Mesendoderm (in vitro differentiated cells): ENCODE data around the gene STX10.

Experiments
- DNase-seq: peaks from one replicate; pipeline ENCODE4 v3.0.0; 2013
- H2AK5ac ChIP-seq: 2 replicates; pipeline ENCODE4 v1.6.1; 2013; ENCODE audit warnings: low read length, inconsistent platforms
- H2BK120ac ChIP-seq: 2 replicates; pipeline ENCODE4 v1.6.1; 2013; ENCODE audit warnings: low read depth, mild to moderate bottlenecking, low read length, moderate library complexity, mixed read lengths
- H2BK15ac ChIP-seq: replicated peaks from 2 replicates; pipeline ENCODE4 v1.6.1; 2013; ENCODE audit warnings: low read depth, mild to moderate bottlenecking, moderate library complexity
- H2BK5ac ChIP-seq: 2 replicates; pipeline ENCODE4 v1.6.1; 2013; ENCODE audit warnings: low read length, inconsistent platforms
- H3K18ac ChIP-seq: 2 replicates; pipeline ENCODE4 v1.6.1; 2013; ENCODE audit warnings: mild to moderate bottlenecking, low read length, mixed read lengths
- H3K23ac ChIP-seq: one replicate; pipeline ENCODE4 v1.6.1; 2013; ENCODE audit warnings: low read length
- H3K27ac ChIP-seq: 2 replicates; pipeline ENCODE4 v1.5.1; 2013; ENCODE audit warnings: low read depth, mild to moderate bottlenecking, inconsistent platforms, low read length, moderate library complexity
- H3K27me3 ChIP-seq: 2 replicates; pipeline ENCODE4 v1.6.1; 2013; ENCODE audit warnings: low read length, control low read depth, mild to moderate bottlenecking, inconsistent platforms; ENCODE audit not compliant: insufficient read depth, poor library complexity
- H3K36me3 ChIP-seq: 2 replicates; pipeline ENCODE4 v1.6.1; 2013; ENCODE audit warnings: low read length, inconsistent platforms; ENCODE audit not compliant: control insufficient read depth, insufficient read depth
- H3K4ac ChIP-seq: one replicate; pipeline ENCODE4 v1.6.1; 2013; ENCODE audit warnings: low read depth, mild to moderate bottlenecking, low read length, moderate library complexity
- H3K4me1 ChIP-seq: 2 replicates; pipeline ENCODE4 v1.6.1; 2013; ENCODE audit warnings: low read depth, low read length, inconsistent platforms; ENCODE audit not compliant: control insufficient read depth
- H3K4me2 ChIP-seq: 2 replicates; pipeline ENCODE4 v1.6.1; 2013; ENCODE audit warnings: low read length
- H3K4me3 ChIP-seq: 2 replicates; pipeline ENCODE4 v1.5.1; 2013; ENCODE audit warnings: mild to moderate bottlenecking, low read length
- H3K56ac ChIP-seq: one replicate; pipeline ENCODE4 v1.6.1; 2013; ENCODE audit warnings: low read length
- H3K79me1 ChIP-seq: 2 replicates; pipeline ENCODE4 v1.6.1; 2013; ENCODE audit warnings: low read length, inconsistent platforms
- H3K79me2 ChIP-seq: 2 replicates; pipeline ENCODE4 v1.6.1; 2013; ENCODE audit warnings: mild to moderate bottlenecking, low read length; ENCODE audit not compliant: control insufficient read depth, insufficient read depth
- H3K9ac ChIP-seq: 2 replicates; pipeline ENCODE4 v1.6.1; 2013; ENCODE audit warnings: low read length, inconsistent platforms
- H4K5ac ChIP-seq: one replicate; pipeline ENCODE4 v1.6.1; 2013; ENCODE audit warnings: low read length
- H4K8ac ChIP-seq: one replicate; pipeline ENCODE4 v1.6.1; 2013; ENCODE audit warnings: low read depth, mild to moderate bottlenecking, control low read depth, low read length, moderate library complexity
- WGBS: extraction: QIAGEN DNeasy Blood & Tissue Kit; methylation state at CpG from one replicate; pipeline ENCODE4 v1.1.7; 2013; ENCODE audit warnings: low lambda C conversion rate, missing lambda C conversion rate; ENCODE audit not compliant: insufficient coverage; ENCODE audit errors: extremely low coverage; 5-methylcytosine and 5-hydroxymethylcytosine counted together

Gene STX10

GRCh38 chr19:13102666-13103580, 47.3 kb downstream of the STX10 start, which contains the start of gene LYL1:
Gene LYL1, minus strand, starts transcription at chr19:13102858. Its CDS starts 1,687 bp downstream, at chr19:13101171.
- Histone ChIP-seq H2BK5ac (peak within 1 kb of the TSS; percentile 76), H3K4ac (peak within 1 kb of the TSS; percentile 64), H3K4me3 (no peak within 1 kb of the TSS), H3K36me3 (peaks cover 2% of the 10 kb centered on the region), H3K4me2 (peak within 1 kb of the TSS; percentile 55), H3K79me1 (no peaks in the 10 kb centered on the region), H3K18ac (peak within 1 kb of the TSS; percentile 52), H3K4me1 (peaks cover 4% of the 10 kb centered on the region), H2AK5ac (no peak within 1 kb of the TSS), H2BK15ac (no peak within 1 kb of the TSS), H3K79me2 (no peaks in the 10 kb centered on the region), H4K8ac (no peak within 1 kb of the TSS), H3K23ac (peak within 1 kb of the TSS; percentile 20), H3K9ac (peak within 1 kb of the TSS; percentile 71), H2BK120ac (no peak within 1 kb of the TSS), H3K27me3 (peaks cover 13% of the 10 kb centered on the region), H3K27ac (peak within 1 kb of the TSS; percentile 18), H3K56ac (peak within 1 kb of the TSS; percentile 90), H4K5ac (no peak within 1 kb of the TSS)
- WGBS: no CpG with 5 or more reads among the region's 47 CpGs
- peak; percentile 89 for DNase-seq

- H4K5ac ChIP-seq: no peak overlapping the region
- WGBS: no CpG with 5 or more reads among the region's 7 CpGs
- H3K56ac ChIP-seq: peak overlapping the region; percentile 90
- H3K27me3 ChIP-seq: peaks cover 13% of the 10 kb centered on the region
- peak overlapping the region; percentile 76 for H2BK5ac ChIP-seq
- peak overlapping the region; percentile 71 for H3K9ac ChIP-seq
- no peaks in the 10 kb centered on the region for H3K79me1 ChIP-seq
- H3K36me3 ChIP-seq: no peaks in the 10 kb centered on the region
- H3K4me2 ChIP-seq: peak overlapping the region; percentile 55
- H3K23ac ChIP-seq: peak overlapping the region; percentile 20
- no peak overlapping the region for H2AK5ac ChIP-seq
- peak overlapping the region; percentile 64 for H3K4ac ChIP-seq
- H3K18ac ChIP-seq: peak overlapping the region; percentile 11
- H3K27ac ChIP-seq: peak overlapping the region; percentile 18
- H2BK15ac ChIP-seq: no peak overlapping the region
- H3K79me2 ChIP-seq: no peaks in the 10 kb centered on the region
- H4K8ac ChIP-seq: no peak overlapping the region
- no peak overlapping the region for H2BK120ac ChIP-seq
- no peak overlapping the region for H3K4me3 ChIP-seq
- peaks cover 4% of the 10 kb centered on the region for H3K4me1 ChIP-seq
- DNase-seq: no peak
Observed at GRCh38 chr19:13102416-13102665, 47.8 kb downstream of the STX10 start.

DNA sequence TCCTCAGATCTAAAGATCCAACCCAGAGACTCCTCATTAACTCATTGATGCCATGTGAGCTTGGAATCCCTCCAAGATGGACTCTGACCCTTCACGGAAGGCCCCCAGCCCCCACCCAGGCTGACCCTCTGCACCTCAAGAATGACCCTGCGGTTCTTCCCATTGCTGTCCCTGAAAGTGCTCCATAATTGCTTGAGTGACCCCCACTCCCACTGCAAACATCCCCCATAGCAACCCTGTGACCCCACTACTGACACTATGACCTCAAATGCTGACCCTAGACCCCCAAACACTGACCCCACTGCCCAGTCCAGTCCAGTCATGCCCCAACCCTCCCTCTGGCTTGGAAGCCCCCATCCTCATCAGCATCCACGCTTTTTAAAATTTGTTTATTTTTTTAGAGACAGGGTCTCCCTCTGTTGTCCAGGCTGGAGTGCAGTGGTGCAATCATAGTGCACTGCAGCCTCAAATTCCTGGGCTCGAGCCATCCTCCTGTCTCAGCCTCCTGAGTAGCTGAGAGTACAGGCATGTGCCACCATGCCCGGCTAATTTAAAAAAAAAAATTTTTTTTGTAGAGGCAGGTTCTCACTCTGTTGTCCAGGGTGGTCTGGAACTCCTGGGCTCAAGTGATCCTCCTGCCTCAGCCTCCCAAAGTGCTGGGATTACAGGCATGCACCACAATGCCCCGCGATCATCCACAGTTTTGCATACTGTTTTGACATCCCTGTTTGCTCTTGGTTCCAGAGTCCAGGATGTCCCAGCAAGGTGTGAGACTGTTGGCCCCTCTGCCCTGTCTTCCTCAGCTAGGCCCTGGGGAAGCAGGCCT, 48.4 kb downstream of the STX10 start:
- H3K4me3 ChIP-seq: no peak overlapping the region
- DNase-seq: no peak

GRCh38 chr19:13100841-13101589, 49.2 kb downstream of the STX10 start:
- no peaks in the 10 kb centered on the region for H3K36me3 ChIP-seq
- H3K4me1 ChIP-seq: peaks cover 4% of the 10 kb centered on the region
- H2BK5ac ChIP-seq: no peak overlapping the region
- no peak overlapping the region for H3K4me3 ChIP-seq
- no peak overlapping the region for H2BK15ac ChIP-seq
- H3K4me2 ChIP-seq: no peak overlapping the region
- H4K5ac ChIP-seq: no peak overlapping the region
- H2AK5ac ChIP-seq: no peak overlapping the region
- H3K18ac ChIP-seq: no peak overlapping the region
- DNase-seq: peak; percentile 49
- H3K4ac ChIP-seq: no peak overlapping the region
- H3K79me2 ChIP-seq: no peaks in the 10 kb centered on the region
- H3K79me1 ChIP-seq: no peaks in the 10 kb centered on the region
- H3K27ac ChIP-seq: no peak overlapping the region
- H3K56ac ChIP-seq: peak overlapping the region; percentile 50
- peaks cover 15% of the 10 kb centered on the region for H3K27me3 ChIP-seq
- H3K23ac ChIP-seq: no peak overlapping the region
- no peak overlapping the region for H4K8ac ChIP-seq
- H2BK120ac ChIP-seq: no peak overlapping the region
- WGBS: no CpG with 5 or more reads among the region's 18 CpGs
- peak overlapping the region; percentile 9 for H3K9ac ChIP-seq

More for the DNA sequence above, 48.4 kb downstream of the STX10 start:
- peak overlapping the region; percentile 76 for H2BK5ac ChIP-seq
- no peak overlapping the region for H2BK15ac ChIP-seq
- H3K79me1 ChIP-seq: no peaks in the 10 kb centered on the region
- H3K56ac ChIP-seq: peak overlapping the region; percentile 90
- no peaks in the 10 kb centered on the region for H3K36me3 ChIP-seq
- H3K9ac ChIP-seq: peak overlapping the region; percentile 71
- peak overlapping the region; percentile 55 for H3K4me2 ChIP-seq
- H2AK5ac ChIP-seq: no peak overlapping the region
- peak overlapping the region; percentile 18 for H3K27ac ChIP-seq
- peak overlapping the region; percentile 20 for H3K23ac ChIP-seq
- H3K4me1 ChIP-seq: peaks cover 4% of the 10 kb centered on the region
- H3K18ac ChIP-seq: peak overlapping the region; percentile 11
- no peak overlapping the region for H4K8ac ChIP-seq
- peaks cover 15% of the 10 kb centered on the region for H3K27me3 ChIP-seq
- no peaks in the 10 kb centered on the region for H3K79me2 ChIP-seq
- no peak overlapping the region for H2BK120ac ChIP-seq
- no peak overlapping the region for H4K5ac ChIP-seq
- no peak overlapping the region for H3K4ac ChIP-seq
- no CpG with 5 or more reads among the region's 7 CpGs for WGBS

GRCh38 chr19:13100031-13100588, 50.1 kb downstream of the STX10 start:
- H3K79me2 ChIP-seq: no peaks in the 10 kb centered on the region
- peaks cover 4% of the 10 kb centered on the region for H3K4me1 ChIP-seq
- H3K9ac ChIP-seq: no peak overlapping the region
- H3K18ac ChIP-seq: no peak overlapping the region
- H3K27me3 ChIP-seq: peaks cover 15% of the 10 kb centered on the region
- no peak overlapping the region for H3K56ac ChIP-seq
- H3K4me2 ChIP-seq: no peak overlapping the region
- H2BK15ac ChIP-seq: no peak overlapping the region
- no peak overlapping the region for H4K8ac ChIP-seq
- no peak for DNase-seq
- H3K27ac ChIP-seq: no peak overlapping the region
- H3K4ac ChIP-seq: no peak overlapping the region
- no peak overlapping the region for H3K23ac ChIP-seq
- no peak overlapping the region for H2BK5ac ChIP-seq
- no peaks in the 10 kb centered on the region for H3K79me1 ChIP-seq
- no peak overlapping the region for H4K5ac ChIP-seq
- H2BK120ac ChIP-seq: no peak overlapping the region
- WGBS: no CpG with 5 or more reads among the region's 12 CpGs
- no peaks in the 10 kb centered on the region for H3K36me3 ChIP-seq
- H3K4me3 ChIP-seq: no peak overlapping the region
- H2AK5ac ChIP-seq: no peak overlapping the region
